AG10803 (cell line): ENCODE results near the gene OR2T10.
A peak's percentile ranks its signal among the peaks of the same experiment; 100 is the strongest.

Source experiments
- DNase-seq: peaks from one replicate; pipeline ENCODE4 v3.0.0; 2010; ENCODE audit warnings: low read depth
- H3K4me3 ChIP-seq: 2 replicates; pipeline ENCODE4 v1.5.1; 2011; ENCODE audit warnings: mild to moderate bottlenecking, low read length, control low read depth
- TF ChIP-seq, protein P1 (sequence below): conservative IDR thresholded peaks from 2 replicates; pipeline ENCODE4 v1.5.1; 2011; ENCODE audit warnings: mild to moderate bottlenecking, low read length, control low read depth, inconsistent platforms

OR2T10 gene

DNA sequence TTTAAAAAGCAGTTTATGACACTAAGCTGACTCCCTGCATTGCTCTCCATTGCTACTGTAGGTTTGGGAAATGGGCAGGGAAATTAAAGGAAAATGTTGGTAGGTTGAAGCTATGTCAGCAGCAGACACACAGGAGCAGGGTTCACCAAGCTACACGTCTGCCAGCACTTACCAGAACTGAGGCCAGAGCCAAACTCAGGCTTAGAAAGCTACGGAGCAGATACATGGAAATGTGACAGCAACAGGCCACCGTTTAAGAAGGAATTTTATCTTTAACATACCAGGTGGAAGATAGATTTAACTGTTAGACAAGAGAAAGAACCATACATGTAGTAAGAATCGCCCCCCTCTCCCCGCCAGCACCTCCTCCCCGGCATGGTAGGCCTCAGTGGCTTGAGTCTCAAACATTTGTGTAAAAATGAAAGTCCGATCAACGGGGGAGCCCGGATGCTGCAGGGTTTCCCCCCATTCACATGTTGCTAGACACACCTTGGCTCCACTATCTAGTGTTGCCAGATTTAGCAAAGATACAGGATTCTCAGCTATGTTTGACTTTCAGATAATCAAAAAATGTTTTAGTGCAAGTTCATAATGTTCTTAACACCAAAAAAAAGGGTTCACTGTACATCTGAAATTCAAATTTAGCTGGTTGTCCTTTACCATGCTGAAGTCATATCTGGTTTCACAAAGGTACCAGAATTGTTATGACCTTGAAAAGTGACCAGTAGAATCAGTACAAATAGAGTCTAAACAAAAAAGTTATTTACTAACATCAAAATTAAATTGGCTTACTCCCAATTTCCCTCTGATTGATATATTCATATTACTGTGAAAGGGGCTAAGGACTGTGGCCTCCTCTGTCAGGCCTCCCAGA lies 30.7 kb upstream of the OR2T10 start:
- no peak overlapping the region for H3K4me3 ChIP-seq
- TF ChIP-seq, protein P1, sequence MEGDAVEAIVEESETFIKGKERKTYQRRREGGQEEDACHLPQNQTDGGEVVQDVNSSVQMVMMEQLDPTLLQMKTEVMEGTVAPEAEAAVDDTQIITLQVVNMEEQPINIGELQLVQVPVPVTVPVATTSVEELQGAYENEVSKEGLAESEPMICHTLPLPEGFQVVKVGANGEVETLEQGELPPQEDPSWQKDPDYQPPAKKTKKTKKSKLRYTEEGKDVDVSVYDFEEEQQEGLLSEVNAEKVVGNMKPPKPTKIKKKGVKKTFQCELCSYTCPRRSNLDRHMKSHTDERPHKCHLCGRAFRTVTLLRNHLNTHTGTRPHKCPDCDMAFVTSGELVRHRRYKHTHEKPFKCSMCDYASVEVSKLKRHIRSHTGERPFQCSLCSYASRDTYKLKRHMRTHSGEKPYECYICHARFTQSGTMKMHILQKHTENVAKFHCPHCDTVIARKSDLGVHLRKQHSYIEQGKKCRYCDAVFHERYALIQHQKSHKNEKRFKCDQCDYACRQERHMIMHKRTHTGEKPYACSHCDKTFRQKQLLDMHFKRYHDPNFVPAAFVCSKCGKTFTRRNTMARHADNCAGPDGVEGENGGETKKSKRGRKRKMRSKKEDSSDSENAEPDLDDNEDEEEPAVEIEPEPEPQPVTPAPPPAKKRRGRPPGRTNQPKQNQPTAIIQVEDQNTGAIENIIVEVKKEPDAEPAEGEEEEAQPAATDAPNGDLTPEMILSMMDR = no peak
- no peak for DNase-seq

DNA sequence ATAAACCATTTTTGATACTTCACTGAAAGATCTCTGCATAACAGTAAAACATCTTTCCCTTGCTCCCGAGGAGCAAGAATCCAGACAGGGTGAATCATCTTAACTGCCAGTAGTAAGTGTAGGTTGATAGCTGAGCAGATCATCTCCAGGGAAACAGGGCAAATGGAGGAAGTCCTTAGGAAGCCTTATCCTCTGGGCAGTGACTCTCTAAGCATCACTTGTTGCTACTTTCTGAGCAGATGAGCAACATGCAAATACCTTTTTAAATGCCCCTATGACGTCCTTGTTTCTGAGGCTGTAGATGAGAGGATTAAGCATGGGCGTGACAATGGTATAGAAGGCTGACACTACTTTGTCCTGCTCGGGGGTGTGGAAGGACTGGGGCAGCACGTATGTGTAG lies 28.5 kb upstream of the OR2T10 start:
- TF ChIP-seq, protein P1 = no peak
- no peak for DNase-seq
- no peak overlapping the region for H3K4me3 ChIP-seq

DNA sequence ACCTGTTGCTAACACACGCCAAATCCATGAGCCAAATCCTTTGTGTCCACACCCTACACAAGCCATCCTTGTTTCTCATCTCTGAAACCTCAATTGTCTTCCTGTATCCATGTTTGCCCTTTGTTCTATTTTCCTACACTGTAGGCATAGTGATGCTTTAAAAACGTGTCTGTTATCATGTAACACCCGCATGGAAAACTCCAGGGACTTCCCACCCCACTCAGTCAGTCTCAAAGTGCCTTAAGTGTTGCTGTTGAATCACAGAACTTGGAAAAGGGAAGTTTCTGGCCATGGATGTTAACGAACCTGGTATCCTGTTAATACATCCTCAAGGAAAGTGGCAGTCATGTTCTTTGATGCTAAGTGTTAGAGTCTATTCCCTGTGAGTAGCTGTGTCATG lies 27.7 kb upstream of the OR2T10 start:
- TF ChIP-seq, protein P1 = no peak
- no peak for DNase-seq
- H3K4me3 ChIP-seq = no peak overlapping the region

DNA sequence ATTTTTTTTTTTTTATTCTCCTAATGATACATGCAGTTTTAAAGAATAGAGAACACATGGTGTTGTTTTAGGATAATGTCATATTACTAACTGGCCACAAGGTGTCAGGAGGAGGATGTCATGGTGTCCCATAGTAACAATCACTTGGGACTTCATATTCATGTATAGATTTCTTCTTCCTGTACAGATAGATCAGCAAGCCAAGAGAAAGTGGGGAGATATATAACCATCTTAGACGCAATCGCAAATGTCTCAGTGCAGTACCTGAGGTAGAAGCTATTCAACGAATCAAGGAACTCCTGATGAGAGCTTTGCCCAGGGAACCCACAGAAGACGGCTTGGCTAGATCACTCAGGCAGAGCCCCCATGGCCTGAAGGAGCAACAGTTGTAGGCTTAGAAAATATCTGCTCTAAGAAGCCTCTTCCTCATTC lies 25.1 kb upstream of the OR2T10 start:
- peak; percentile 51 for DNase-seq
- TF ChIP-seq, protein P1 = peak; percentile 63
- H3K4me3 ChIP-seq = no peak overlapping the region

DNA sequence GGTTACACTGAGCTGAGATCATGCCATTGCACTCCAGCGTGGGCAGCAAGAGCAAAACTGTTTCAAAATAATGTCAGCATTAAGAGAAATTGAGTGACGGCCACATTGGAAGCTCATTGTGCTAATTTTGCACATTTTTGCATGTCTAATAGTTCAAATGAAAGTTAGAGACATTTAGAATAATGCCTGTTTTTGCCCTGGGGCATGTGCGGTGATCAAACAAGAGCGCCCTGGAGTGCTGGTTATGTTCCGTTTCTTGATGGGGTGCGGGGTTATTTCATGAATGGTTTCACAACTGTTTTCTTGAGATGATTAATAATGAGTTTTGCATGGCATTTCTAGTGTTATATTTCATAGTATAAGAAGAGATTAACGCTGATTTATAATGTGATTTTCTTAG lies 24.3 kb upstream of the OR2T10 start:
- H3K4me3 ChIP-seq = no peak overlapping the region
- TF ChIP-seq, protein P1 = no peak
- DNase-seq = no peak

DNA sequence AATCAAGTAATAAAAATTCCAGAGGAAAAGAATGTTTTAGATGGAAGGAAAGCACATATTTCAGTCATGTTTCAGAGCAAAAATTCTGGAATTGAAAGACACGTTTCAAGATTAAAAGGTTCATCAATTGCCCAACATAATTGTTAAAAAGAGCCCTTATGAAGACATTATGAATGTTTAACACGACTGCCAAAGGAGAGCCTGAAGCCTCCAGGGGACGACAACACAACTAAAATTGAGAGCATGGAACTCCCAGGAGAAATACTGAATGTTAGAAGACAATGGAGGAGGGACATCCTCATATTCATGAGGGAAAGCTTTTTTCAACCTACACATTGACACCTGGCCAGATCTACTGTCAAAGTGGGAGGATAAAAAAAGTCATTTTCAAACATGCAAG lies 21.4 kb upstream of the OR2T10 start:
- peak; percentile 58 for DNase-seq
- TF ChIP-seq, protein P1 = peak; percentile 72
- H3K4me3 ChIP-seq = no peak overlapping the region

DNA sequence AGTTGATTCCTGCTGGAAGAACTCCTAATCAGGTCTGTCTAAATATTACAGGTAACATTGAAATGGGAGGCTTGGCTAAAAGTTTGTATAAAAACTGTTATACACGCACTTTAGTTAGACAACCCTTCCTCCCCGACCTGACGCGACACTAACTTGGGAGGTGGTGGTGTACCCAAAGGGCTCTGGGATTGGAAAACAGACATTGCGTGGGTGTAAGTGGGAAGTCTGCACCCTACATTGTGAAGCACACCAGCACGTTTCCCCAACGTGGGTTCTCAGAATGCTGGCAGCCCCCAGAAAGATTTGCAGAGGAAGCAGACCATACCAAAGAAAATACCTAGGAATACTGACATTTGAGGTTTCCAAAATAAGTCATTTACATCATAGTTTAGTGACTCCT lies 20.6 kb upstream of the OR2T10 start:
- TF ChIP-seq, protein P1 = no peak

More for the DNA sequence above, 20.6 kb upstream of the OR2T10 start:
- no peak for DNase-seq
- H3K4me3 ChIP-seq = no peak overlapping the region
